Left renal pelvis (tissue), 4 donors: ENCODE results near the gene KLHL29. TPM values are rescaled to one million over a fixed set of nuclear protein-coding genes. Genes with fewer than 3 reads are reported as not detected.
"Not testable (repeated sequence)": the region's sequence is repeated elsewhere in the genome, so short reads cannot be mapped to it uniquely, and the experiment has no call there.

Experiments used
- DNase-seq, 4 donors: peaks; one replicate each; pipeline ENCODE4 v3.0.0-alpha.2; 2013; ENCODE audit warnings: low read depth in 4 of 4, low spot score in 3 of 4
- polyA plus RNA-seq, 4 donors: library from polyadenylated mRNA; unstranded; fragments of 120-200 nt; gene quantifications; one replicate each; pipeline ENCODE4 v1.2.1, GENCODE V29; 2013; ENCODE audit not compliant: insufficient read length in 4 of 4

Gene KLHL29
- polyA plus RNA-seq, 4 donors = 7.5 to 11.6 (median 11.1) TPM

DNA sequence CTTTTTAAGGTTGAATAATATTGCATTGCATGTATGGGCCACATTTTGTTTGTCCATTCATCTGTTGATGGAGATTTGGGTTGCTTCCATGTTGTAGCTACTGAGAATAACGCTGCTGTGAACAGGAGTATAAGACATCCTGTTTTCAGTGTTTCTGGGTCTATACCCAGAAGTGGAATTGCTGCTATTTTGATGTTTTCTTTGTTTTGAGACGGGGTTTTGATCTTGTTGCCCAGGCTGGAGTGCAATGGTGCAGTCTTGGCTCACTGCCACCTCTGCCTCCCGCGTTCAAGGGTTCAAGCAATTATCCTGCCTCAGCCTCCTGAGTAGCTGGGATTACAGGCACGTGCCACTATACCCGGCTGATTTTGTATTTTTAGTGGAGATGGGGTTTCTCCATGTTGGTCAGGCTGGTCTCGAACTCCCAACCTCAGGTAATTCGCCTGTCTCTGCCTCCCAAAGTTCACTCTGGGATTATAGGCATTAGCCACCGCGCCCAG, 6.3 kb downstream of the KLHL29 start:
- not testable (repeated sequence) for DNase-seq

DNA sequence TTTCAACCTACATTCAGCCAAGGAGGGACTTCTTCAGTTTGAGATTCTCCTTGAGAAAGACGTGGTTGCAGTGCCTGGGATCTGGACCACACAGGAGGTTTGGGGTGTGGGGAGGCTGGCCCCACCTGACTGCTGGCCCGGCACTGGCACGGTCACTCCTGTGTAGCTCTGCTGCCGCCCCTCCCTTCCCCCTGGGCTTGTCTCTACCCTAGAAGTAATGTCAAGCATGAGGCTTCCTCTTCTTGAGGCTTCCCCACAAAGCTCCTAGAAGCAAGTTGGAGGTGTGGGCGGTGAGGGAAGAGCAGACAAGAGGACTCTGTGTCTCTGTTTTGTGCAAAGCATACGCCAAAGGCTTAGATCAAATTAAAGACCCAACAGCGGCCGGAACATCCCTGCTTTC, 8.7 kb downstream of the KLHL29 start:
- DNase-seq = no peak

DNA sequence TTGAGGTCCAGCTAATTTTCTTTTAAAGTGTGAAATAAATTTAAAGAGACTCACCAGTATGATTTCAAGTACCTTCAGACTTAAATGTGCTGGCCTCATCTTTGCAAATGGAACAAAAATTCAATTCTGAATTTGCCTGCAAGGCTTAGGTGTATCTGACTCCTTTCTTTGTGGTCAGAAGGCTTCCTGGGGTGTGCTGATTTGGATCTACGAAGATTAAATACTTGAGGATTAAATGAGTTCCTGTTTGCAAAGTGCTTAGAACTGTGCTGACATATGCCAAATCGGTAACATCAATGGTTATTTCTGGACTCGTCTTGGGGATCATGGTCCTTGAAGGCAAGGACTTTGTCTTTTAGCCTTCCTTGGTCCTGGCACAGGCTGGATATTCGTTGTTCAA, 9.7 kb downstream of the KLHL29 start:
- no peak for DNase-seq

DNA sequence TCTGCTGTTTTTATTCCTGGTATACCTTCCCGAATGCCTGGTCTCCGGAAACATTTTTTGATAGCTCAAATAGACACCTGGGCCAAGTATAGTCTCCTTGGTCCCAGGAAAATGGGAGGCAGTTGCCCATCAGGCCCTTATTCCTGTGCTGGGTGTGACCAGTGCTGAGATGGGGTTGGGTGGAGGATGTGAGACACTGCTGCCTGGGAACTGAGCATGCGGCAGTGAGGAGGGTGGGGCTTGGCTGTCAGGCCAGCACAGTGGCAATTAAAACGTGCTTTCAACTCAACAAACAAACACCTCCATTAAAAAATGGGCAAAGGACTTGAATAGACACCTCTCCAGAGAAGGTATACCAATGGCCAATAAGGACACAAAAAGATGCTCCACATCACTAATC, 12.5 kb downstream of the KLHL29 start:
- no peak for DNase-seq

DNA sequence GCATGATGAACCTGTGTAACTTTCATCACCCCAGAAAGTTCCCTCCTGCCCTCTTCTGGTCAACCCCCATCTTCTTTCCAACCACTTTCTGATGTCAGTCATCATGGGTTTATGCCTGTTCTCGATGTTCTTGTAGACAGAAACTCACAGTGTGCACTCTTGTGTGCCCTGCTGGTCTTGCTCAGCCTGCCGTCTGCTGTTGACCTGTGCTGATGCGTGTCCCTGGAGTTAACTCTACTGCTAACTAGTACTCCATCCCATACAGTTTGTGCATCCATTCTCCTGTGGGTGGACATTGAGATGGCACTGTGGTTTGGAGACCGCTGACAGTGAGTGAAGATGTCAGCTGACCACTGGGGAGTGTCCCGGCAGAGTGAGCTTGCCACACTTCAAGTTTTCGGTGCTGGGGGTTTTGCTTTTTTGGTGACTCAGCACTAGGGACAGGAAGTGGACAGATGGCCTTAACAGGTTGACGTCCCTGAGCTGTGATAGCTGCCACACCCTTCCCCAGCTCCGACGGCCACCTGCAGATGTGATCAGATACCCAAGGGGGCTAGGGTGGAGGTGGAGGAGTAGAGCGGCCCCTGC, 14.8 kb downstream of the KLHL29 start:
- no peak for DNase-seq

DNA sequence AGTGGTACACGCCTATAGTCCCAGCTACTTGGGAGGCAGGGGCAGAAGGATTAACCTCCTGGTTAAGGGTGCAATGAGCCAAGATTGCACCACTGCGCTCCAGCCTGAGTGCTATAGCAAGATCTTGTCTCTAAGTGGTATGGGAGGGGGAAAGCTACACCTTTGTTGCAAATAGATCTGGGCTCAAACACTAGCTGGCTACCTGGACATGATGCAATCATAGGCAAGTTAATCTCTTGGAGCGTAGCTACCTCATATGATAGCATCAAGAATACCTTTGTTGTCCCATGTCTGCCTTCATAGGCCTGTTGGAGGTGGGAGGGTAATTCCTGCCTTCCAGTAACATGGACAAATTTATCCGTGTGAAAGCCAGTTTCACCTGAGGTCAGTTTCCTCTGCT, 15.7 kb downstream of the KLHL29 start:
- DNase-seq = no peak

DNA sequence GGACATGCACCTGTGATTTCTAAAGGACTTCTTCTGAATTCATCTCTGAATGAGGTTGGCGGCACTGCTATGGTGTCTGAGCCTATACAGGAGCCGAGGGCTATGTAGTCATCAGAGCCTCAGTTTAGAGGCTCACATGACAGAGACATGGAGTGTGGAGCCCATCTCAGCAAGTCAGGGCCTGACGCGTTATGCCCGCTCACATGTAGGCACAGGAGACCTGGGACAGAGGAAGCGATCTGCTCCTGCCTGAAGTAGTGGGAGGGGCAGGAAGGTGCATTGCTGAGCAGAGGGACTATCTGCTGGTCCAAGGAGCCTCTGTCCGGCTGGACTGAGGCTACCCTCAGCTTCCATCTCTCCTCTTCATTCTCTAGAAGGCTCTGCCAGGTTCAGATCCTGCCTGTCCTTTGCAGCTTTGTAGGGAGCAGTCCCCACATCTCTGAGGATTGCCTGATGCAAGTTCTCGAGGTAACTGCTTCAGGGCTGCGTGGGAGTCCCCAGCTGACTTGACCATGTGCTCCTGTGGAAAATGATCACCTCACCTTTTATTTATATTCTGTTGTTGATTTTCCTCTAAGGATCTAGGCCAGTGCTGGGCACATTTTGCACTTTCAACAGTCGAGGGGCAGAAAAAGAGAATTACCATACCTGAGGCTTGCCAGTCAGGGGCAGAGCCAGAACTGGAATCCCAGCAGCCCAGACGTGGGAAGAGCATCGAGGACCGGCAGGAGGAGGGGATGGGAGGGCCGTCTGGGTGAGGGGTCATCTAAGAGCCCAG, 16.6 kb downstream of the KLHL29 start:
- no peak for DNase-seq

DNA sequence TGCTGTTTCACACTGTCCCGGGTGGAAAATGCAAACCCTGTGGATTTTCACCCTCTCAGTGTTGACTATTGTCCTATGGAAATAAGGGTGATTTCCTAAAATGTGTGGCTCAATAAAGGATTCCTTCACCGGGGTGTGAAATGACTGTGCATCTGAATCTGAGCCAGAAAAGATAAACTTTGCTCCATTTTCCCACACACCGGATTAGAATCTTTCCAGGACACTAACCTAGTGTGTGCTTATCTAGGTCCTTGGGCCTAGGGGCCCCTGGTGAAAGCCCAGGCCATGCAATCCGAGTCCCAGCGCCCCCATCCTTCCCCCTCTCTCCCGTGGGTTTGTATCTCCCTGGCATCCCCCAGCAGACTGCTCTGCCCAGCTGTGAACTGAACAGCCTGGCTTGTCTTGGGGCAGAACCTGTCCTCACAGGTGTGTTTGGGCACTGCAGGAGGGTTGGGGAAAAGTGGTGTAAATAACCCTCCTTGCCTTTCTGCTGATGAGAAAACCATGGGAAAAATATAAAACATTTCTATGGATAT, 17.3 kb downstream of the KLHL29 start:
- DNase-seq = no peak

DNA sequence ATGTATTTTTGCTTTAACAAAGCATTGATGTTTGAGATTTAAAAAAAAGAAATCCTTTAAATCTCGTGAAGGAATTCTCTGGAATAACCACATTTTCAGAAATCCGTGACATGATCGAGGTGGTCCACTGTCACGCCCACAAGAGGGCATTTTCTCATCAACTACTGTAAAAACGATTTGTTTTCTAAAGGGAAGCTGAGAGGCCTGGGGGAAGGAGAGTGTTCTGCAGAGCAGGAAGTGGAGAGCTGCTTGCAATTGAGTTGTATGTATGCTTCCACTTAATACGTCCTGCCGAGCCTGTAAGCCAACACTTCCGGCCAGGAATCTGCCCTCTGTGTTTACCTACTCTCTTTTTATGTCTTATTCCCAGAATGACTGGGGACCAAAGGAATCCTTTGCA, 19.4 kb downstream of the KLHL29 start:
- DNase-seq = no peak

DNA sequence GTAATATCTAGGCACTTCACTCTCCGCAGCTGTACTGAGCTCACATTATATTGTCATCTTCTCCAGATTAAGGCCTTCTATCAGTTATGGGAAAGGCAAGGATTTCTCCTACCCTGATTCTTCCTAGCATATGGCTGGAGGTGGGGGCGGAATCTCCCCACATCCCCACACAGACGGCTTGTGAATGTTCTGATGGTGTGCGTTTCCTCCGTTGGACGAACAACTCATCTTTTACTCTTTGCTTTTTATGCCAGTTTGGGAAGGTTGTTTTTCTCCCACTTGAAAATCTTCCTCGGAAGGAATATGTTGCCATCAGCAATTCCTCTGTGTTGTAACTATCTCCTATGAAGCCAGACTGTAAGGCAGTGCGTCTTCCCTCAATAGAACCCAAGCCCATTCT, 24.3 kb downstream of the KLHL29 start:
- no peak for DNase-seq

DNA sequence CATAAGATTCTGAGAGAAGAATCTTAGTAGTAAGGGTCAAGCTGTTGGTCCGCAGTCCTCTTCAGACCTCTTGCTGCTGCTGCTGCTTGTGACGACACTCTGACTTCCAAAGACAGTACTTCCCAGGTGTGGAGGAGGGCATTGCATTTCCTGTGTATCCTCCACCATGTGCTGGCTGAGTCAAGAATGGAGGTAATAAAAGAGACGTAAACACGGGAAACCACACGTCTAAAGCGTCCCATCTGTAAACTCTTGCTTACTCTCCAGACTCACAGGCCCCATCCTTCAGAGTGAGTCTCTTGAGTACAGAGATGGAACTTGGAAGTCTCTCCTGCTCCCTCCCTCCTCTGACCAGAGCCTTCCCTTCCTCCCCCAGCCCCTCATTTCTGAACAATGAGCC, 25.6 kb downstream of the KLHL29 start:
- DNase-seq = no peak

DNA sequence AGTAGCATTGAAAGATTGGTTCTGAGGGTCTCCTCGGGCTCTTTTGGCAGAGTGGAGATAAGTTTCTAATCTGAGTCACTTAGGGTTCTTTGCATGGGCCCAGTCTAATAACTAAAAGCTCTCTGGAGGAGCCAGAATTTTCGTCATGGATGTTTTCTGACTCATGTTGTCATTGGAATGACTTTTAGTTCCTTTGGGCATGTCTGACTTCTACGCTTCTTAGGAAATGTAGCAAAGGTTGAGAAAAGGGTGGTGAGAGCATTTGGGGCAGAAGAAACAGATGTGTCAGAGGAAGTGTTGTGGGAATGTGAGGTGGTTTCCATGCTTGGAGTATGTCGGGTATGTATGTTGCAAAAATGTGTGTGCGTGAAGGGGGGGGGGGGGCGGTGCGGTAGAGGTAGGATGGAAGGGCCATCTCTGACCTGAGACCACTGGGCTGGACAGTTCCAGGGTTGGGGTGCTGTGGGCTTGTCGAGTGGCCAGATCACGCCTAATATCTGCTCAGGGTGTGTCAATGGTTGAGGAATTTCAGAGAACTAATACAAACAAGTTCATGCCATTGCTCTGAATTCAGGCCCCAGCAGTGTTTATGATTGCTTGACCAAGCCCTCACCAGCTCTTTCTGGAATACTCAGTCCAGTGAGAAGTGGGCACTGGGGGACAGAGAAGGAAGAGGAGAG, 26.9 kb downstream of the KLHL29 start:
- no peak for DNase-seq

DNA sequence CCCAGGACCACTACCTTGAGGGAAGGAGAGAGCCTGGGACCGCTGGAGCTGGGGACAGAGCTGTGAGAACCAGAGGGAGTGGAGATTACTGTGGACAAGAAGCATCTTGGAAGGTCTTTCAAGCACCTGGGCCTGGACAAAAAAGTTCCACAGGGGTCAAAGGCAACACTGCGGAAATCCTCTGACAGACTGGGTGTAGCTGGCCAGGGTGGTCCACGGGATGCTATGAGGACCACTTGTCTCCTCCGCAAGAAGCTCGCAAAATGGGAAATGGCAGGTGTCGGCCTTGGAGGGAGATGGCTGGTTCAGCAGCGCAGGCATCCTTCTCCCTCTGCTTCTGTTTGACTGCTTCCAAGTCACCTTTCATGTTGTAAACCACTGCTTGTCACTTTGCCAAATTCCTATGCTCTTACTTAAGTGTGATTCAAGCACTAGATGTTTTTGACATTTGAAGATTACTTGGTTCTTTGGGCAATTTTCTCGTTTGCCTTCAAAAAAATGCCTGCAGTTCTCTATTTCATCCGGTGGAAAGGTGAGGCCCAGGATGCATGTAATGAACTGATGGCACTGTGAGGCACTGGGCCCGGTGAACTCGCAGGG, 27.7 kb downstream of the KLHL29 start:
- no peak for DNase-seq

DNA sequence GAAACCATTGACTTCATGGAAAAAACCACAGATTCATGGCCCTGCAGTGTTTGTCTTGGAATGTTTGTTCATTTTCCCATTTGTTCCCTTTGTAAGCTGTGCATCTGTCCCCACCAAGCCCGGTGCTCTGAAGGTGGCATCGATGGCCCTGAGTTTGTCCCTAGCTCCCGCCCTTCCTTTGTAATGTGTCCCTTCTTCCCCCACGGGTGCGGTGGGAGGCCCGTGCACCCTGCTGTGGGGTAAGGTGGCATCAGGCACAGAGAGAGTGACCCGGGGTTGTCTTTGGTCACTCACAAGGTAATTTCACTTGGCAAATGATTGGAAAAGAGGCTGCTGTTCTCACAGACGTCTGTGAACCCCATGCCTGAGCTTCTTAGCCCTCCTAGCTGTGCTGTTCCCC, 28.7 kb downstream of the KLHL29 start:
- DNase-seq = no peak

DNA sequence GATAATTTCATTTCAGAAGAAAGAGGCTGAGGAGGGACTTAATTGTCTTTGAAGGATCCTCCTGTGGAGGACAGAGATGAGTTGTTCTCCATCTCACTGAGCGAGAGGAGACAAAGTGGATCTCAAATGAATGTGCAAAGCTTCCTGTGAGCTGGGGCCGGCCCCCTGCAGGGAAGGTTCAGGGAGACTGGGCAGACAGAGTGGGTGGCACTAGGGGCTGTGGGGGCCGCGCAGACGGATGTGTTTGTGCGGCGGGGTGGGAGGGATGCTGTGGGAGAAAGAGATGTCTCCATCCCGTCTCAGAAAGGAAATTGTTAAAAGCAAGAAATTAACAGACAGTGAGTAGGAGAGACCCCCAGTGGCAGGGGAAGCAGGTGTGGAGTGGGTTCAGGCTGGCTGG, 29.1 kb downstream of the KLHL29 start:
- no peak for DNase-seq

DNA sequence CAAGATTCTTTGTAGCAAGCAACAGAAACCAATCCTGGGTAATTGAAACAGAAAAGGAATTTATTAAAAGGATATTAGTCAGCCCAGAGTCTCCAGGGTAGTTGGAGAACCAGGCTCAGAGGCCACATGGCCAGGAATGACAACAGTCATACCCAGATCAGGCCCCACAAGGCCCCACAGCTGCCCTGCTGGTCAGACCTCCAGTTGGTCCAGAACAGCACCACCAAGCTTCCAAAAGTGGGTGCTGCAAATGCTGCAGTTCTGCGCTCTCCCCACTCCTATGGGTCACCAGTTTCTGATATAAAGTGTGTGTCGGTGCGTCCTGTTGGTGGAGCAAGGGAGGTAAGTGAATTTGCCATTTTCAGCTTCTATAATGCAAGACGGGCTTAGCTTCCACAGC, 29.9 kb downstream of the KLHL29 start:
- DNase-seq = no peak

DNA sequence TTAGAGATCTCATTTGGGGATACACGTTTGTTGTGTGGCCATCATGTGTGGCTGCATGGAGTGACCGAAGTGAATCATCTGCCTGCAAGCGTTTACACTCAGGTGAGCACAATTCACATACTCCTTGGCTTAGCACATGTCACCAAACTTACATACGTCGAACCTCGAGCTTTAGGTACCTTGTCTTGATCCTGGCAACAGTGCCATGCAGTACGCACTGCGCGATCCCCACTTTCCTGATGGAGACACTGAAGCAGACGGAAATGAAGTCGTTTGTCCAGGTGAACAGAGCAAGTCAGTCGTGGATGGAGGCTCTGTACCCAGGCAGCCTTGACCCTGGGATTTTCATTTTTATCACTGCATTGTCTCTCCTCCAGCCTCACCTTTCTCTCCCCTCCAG, 32.3 kb downstream of the KLHL29 start:
- DNase-seq = no peak

DNA sequence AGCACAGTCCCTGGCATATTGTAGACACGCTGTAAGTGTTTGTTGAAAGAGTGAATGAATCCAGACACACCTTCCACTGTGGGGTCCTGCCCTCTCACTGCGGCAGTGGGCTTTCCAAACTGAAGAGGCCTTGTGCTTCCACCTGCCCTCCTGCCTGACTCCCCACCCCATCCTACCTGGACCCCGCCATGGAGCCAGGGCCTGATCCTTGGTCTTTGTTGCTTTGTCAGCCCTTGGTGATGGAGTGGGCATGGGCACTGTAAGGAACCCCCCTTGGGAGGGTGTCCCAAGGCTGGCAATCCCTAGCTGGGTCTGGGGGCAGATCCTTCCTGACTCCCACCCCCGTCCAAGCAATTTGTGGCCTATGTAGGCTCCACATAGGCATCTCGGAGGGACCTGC, 33.1 kb downstream of the KLHL29 start:
- DNase-seq = no peak

DNA sequence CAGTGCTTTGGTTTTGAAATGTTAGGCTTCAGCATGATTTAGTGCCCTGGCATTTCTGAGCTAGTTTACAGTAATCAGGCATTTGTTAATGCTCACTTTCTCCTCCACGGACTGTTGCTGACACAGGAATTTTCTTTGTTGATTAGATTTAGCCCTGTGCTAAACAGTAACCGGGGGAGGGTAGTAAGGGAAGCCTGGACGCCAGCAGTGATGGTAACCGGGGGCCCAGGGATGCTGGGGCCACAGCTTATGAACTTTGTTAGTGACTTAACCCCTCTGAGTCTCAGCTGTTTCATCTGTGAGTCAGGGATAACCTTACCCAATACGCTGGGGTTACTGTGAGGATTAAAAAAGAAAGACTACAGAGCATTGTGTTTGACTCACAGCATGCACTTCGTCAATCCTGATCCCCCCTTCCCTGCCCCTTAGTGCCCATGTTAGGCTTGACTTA, 33.5 kb downstream of the KLHL29 start:
- peak in 2 of 4 donors; percentile 44 to 50 for DNase-seq

DNA sequence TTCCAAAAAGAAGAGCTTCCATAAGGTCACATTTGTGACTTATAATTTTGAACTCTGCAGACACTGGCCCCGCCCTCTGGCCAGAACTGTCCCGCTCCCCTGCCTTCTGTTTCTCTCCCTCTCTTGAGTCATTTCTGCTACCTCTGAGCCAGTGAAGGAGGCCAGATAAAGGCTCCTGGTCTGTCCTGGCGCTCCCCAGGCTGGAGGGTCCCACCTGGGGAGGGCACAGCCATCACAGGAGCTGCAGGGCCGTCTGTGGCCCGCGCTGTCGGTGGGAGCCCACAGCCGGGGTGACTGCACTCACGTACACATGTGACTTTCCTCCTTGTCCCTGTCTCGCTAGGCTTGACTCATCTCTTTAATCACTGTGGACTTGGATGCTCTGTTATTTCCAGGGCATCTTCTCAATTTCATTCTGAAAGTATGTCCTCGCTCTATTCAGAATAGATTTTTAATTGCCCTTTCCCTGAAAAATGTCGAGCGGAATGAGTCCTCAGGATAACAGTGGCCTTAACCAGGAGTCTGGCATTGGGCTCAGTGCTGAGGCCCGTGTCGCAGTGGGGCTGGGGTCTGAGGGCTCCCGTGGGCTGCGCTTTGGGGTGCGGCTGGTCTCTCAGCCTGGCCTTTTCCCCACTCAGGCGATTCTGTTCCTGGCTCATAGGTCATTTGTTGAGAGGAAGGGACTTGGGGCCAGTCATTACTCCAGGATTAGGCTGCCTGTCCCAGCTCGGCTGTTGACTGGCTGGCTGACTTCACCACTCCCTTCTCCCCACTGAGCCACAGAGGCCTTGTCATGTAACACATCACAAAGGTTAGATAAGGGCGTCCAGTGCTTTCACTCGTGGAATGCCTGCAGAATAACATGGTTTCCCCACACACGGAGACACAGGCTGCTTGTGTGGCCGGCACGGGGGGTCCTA, 34.5 kb downstream of the KLHL29 start:
- DNase-seq = no peak
